H1 (cell line): Measurements from ENCODE around the gene RBP5. TPM values are rescaled to one million over a fixed set of nuclear protein-coding genes. Genes with fewer than 3 reads are reported as not detected.

ENCODE experiments used
- CTCF ChIA-PET: fragments of 300-600 bp; sonication (Branson Sonifier 250); formaldehyde crosslinking; loops from one replicate; lab custom pipeline; 2021; ENCODE audit not compliant: partially characterized antibody; lab: Charles Lee
- POLR2A ChIA-PET: fragments of 300-600 bp; sonication (Branson Sonifier 250); formaldehyde crosslinking; loops from one replicate; lab custom pipeline; 2021; ENCODE audit warnings: inconsistent platforms; ENCODE audit not compliant: partially characterized antibody; lab: Charles Lee
- DNase-seq, 2 experiments: peaks; one replicate each; pipeline versions ENCODE4 v3.0.0 to v3.0.0-alpha.2; 2010 to 2022; ENCODE audit warnings: low spot score in 2 of 2, low read depth in 1 of 2, mixed read lengths in 1 of 2
- FAIRE-seq: peaks from 2 replicates; lab custom pipeline; 2011; peaks lifted over from hg19 to GRCh38; lab: Jason Lieb, UNC
- H2AFZ ChIP-seq: 2 replicates; pipeline ENCODE4 v1.8.1; 2012; ENCODE audit warnings: low read length, inconsistent platforms
- H2AK5ac ChIP-seq: 2 replicates; pipeline ENCODE4 v1.6.1; 2013; ENCODE audit warnings: low read depth, low read length
- H2BK120ac ChIP-seq: replicated peaks from 2 replicates; pipeline ENCODE3; 2013; ENCODE audit warnings: low read depth, low read length, inconsistent platforms
- H2BK12ac ChIP-seq: 2 replicates; pipeline ENCODE4 v1.6.1; 2013; ENCODE audit warnings: low read depth, low read length
- H2BK15ac ChIP-seq: 2 replicates; pipeline ENCODE4 v1.6.1; 2013; ENCODE audit warnings: low read length
- H2BK20ac ChIP-seq: 2 replicates; pipeline ENCODE4 v1.6.1; 2013; ENCODE audit warnings: low read length
- H2BK5ac ChIP-seq: 2 replicates; pipeline ENCODE4 v1.6.1; 2013; ENCODE audit warnings: low read depth, low read length
- H3K14ac ChIP-seq: 2 replicates; pipeline ENCODE4 v1.6.1; 2013; ENCODE audit warnings: inconsistent platforms; ENCODE audit not compliant: insufficient read length
- H3K18ac ChIP-seq: 2 replicates; pipeline ENCODE4 v1.6.1; 2013; ENCODE audit warnings: low read length; ENCODE audit errors: extremely low read depth
- H3K23ac ChIP-seq: 2 replicates; pipeline ENCODE4 v1.6.1; 2013; ENCODE audit warnings: inconsistent platforms; ENCODE audit not compliant: insufficient read length
- H3K23me2 ChIP-seq: 2 replicates; pipeline ENCODE4 v1.6.1; 2013; ENCODE audit warnings: low read depth, low read length
- H3K27ac ChIP-seq: 2 replicates; pipeline ENCODE4 v1.6.1; 2011; ENCODE audit warnings: low read depth, low read length, inconsistent platforms
- H3K27me3 ChIP-seq, 4 experiments: replicated peaks in 1 of 4; 1 replicate in 1 of 4; 2 replicates in 3 of 4; pipeline versions ENCODE4 v1.6.1 to v1.8.1; 2011 to 2013; ENCODE audit warnings: low read length in 3 of 4, mild to moderate bottlenecking in 3 of 4, inconsistent platforms in 2 of 4, mixed read lengths in 2 of 4, moderate library complexity in 1 of 4; ENCODE audit not compliant: control insufficient read depth in 3 of 4, insufficient read depth in 3 of 4; ENCODE audit errors: extremely low read depth in 1 of 4
- H3K36me3 ChIP-seq, 4 experiments: 2 replicates each; pipeline versions ENCODE4 v1.6.1 to v1.8.1; 2011 to 2013; ENCODE audit warnings: mild to moderate bottlenecking in 4 of 4, low read length in 3 of 4, moderate library complexity in 2 of 4, control low read depth in 1 of 4, inconsistent platforms in 1 of 4; ENCODE audit not compliant: insufficient read depth in 4 of 4, control insufficient read depth in 2 of 4
- H3K4ac ChIP-seq: replicated peaks from 2 replicates; pipeline ENCODE3; 2013; ENCODE audit warnings: low read length, low read depth, mixed read lengths, inconsistent platforms; ENCODE audit not compliant: insufficient read length
- H3K4me1 ChIP-seq, 4 experiments: replicated peaks in 1 of 4; 1 replicate in 1 of 4; 2 replicates in 3 of 4; pipeline versions ENCODE4 v1.6.1 to v1.8.1; 2011 to 2013; ENCODE audit warnings: low read length in 3 of 4, inconsistent platforms in 2 of 4, mixed read lengths in 1 of 4; ENCODE audit not compliant: insufficient read depth in 4 of 4, control insufficient read depth in 3 of 4
- H3K4me2 ChIP-seq, 2 experiments: 2 replicates each; pipeline versions ENCODE4 v1.6.1 to v1.8.1; 2011 to 2013; ENCODE audit warnings: low read depth in 2 of 2, low read length in 2 of 2, control low read depth in 1 of 2, inconsistent platforms in 1 of 2, mild to moderate bottlenecking in 1 of 2; ENCODE audit not compliant: insufficient read depth in 1 of 2
- H3K4me3 ChIP-seq, 4 experiments: fragments of 200-600, 300-600 bp in 1 of 4; sonication (generic), shearing (Covaris generic), sonication (Bioruptor Twin) in 1 of 4; 2 replicates each; pipeline versions ENCODE4 v1.5.1 to v1.8.1; 2011 to 2016; ENCODE audit warnings: low read length in 4 of 4, low read depth in 3 of 4, control low read depth in 2 of 4, inconsistent platforms in 2 of 4, mild to moderate bottlenecking in 2 of 4, mixed read lengths in 1 of 4, moderate library complexity in 1 of 4; ENCODE audit not compliant: insufficient read depth in 2 of 4; ENCODE audit errors: extremely low read depth in 1 of 4
- H3K56ac ChIP-seq: replicated peaks from 2 replicates; pipeline ENCODE3; 2013; ENCODE audit warnings: low read depth, mild to moderate bottlenecking, mixed read lengths, low read length, inconsistent platforms; ENCODE audit not compliant: insufficient read length
- H3K79me1 ChIP-seq: 2 replicates; pipeline ENCODE4 v1.6.1; 2013; ENCODE audit warnings: low read depth, low read length, control low read depth
- H3K79me2 ChIP-seq, 2 experiments: 2 replicates each; pipeline versions ENCODE4 v1.6.1 to v1.8.1; 2012 to 2013; ENCODE audit warnings: low read length in 2 of 2, mild to moderate bottlenecking in 2 of 2, inconsistent platforms in 1 of 2; ENCODE audit not compliant: insufficient read depth in 2 of 2, control insufficient read depth in 1 of 2
- H3K9ac ChIP-seq, 4 experiments: replicated peaks in 1 of 4; 1 replicate in 1 of 4; 2 replicates in 3 of 4; pipeline versions ENCODE4 v1.6.1 to v1.8.1; 2011 to 2013; ENCODE audit warnings: low read depth in 3 of 4, low read length in 3 of 4, control low read depth in 2 of 4, mild to moderate bottlenecking in 2 of 4, moderate library complexity in 2 of 4, inconsistent platforms in 1 of 4; ENCODE audit errors: extremely low read depth in 1 of 4
- H3K9me3 ChIP-seq, 2 experiments: 2 replicates each; pipeline versions ENCODE4 v1.6.1 to v1.8.1; 2012 to 2013; ENCODE audit warnings: mild to moderate bottlenecking in 2 of 2, moderate library complexity in 2 of 2, control low read depth in 1 of 2, inconsistent platforms in 1 of 2, low read depth in 1 of 2, low read length in 1 of 2, mixed read lengths in 1 of 2; ENCODE audit not compliant: insufficient read depth in 2 of 2
- H4K20me1 ChIP-seq, 2 experiments: replicated peaks in 1 of 2; 2 replicates each; pipeline versions ENCODE3 to v1.8.1; 2011 to 2013; ENCODE audit warnings: inconsistent platforms in 2 of 2, low read length in 2 of 2, mild to moderate bottlenecking in 1 of 2; ENCODE audit not compliant: insufficient read depth in 2 of 2, control insufficient read depth in 1 of 2
- H4K5ac ChIP-seq: 2 replicates; pipeline ENCODE4 v1.6.1; 2013; ENCODE audit warnings: low read length, low read depth, mixed read lengths, inconsistent platforms; ENCODE audit not compliant: insufficient read length
- H4K8ac ChIP-seq: 2 replicates; pipeline ENCODE4 v1.8.0; 2013; ENCODE audit warnings: mild to moderate bottlenecking, moderate library complexity, low read length, inconsistent platforms; ENCODE audit not compliant: insufficient read depth; ENCODE audit errors: extremely low read depth
- H4K91ac ChIP-seq: replicated peaks from 2 replicates; pipeline ENCODE3; 2013; ENCODE audit warnings: low read length, mixed read lengths, inconsistent platforms; ENCODE audit not compliant: insufficient read length
- CBX8 ChIP-seq: fragments of 300-800, 300-1000 bp; sonication (generic); IDR thresholded peaks from 2 replicates; pipeline ENCODE4 v1.7.1; 2016; ENCODE audit warnings: low read depth, low read length, borderline replicate concordance
- EGR1 ChIP-seq: IDR thresholded peaks from 2 replicates; pipeline ENCODE4 v1.6.1; 2011; ENCODE audit warnings: low read depth, low read length, borderline replicate concordance
- JUN ChIP-seq: IDR thresholded peaks from 2 replicates; pipeline ENCODE4 v1.6.1; 2011; ENCODE audit warnings: low read depth, mild to moderate bottlenecking, improper control_type of control experiment, low read length
- POLR2AphosphoS5 ChIP-seq: IDR thresholded peaks from 2 replicates; pipeline ENCODE4 v1.6.1; 2011; ENCODE audit warnings: low read depth, low read length
- SAP30 ChIP-seq: fragments of 300-600 bp; sonication (generic); IDR thresholded peaks from 2 replicates; pipeline ENCODE4 v1.7.1; 2012; ENCODE audit warnings: low read length, moderate library complexity, mild to moderate bottlenecking, inconsistent platforms; ENCODE audit not compliant: insufficient read depth, insufficient replicate concordance
- TAF1 ChIP-seq: IDR thresholded peaks from 2 replicates; pipeline ENCODE4 v1.6.1; 2011; ENCODE audit warnings: mild to moderate bottlenecking, low read depth, low read length
- TAF7 ChIP-seq: optimal IDR thresholded peaks from 2 replicates; pipeline ENCODE3; 2011; ENCODE audit warnings: low read depth, mild to moderate bottlenecking, inconsistent platforms, low read length, moderate library complexity, borderline replicate concordance
- TEAD4 ChIP-seq: IDR thresholded peaks from 2 replicates; pipeline ENCODE4 v1.6.1; 2012; ENCODE audit warnings: low read depth, low read length, inconsistent platforms, mixed read lengths
- ZNF274 ChIP-seq: IDR thresholded peaks from 2 replicates; pipeline ENCODE4 v1.7.0; 2012; ENCODE audit warnings: low read length, borderline replicate concordance; ENCODE audit errors: extremely low read depth
- WGBS, 2 experiments: shearing (Covaris generic) in 1 of 2; methylation state at CpG; one replicate each; pipeline versions ENCODE4 v1.1.6 to v1.1.7; 2013 to 2015; ENCODE audit warnings: low lambda C conversion rate in 2 of 2, mixed read lengths in 2 of 2, inconsistent platforms in 1 of 2, low coverage in 1 of 2, missing lambda C conversion rate in 1 of 2; ENCODE audit not compliant: insufficient replicate concordance in 2 of 2, insufficient coverage in 1 of 2, insufficient read length in 1 of 2; ENCODE audit errors: extremely low coverage in 1 of 2, missing lambda C conversion rate in 1 of 2; 5-methylcytosine and 5-hydroxymethylcytosine counted together
- polyA plus RNA-seq, 7 experiments: library from polyadenylated mRNA; depleted of rRNA in 3 of 7; stranded (reverse) in 5 of 7; unstranded in 2 of 7; fragments of >200 nt in 5 of 7; fragments of 200-250 nt in 2 of 7; gene quantifications; 1 replicate in 5 of 7; 2 replicates in 1 of 7; 4 replicates in 1 of 7; pipeline versions ENCODE4 v1.2.1 to v1.2.3, GENCODE V29; 2011 to 2013; ENCODE audit warnings: missing spikeins in 2 of 7, mixed read lengths in 2 of 7
- total RNA-seq: library from RNA; stranded (reverse); fragmentation: NEBNext Ultra II Directional; extraction: Animal tissue kit (Norgen Biotek cat#: 25700); gene quantifications from 2 replicates; pipeline ENCODE4 v1.2.1, GENCODE V29; 2021

Gene RBP5
- total and polyA plus RNA-seq, 2 of the 8 experiments (the other 6 are each of a cell fraction or from before 2014, with no cell fraction given) = 1.2 to 1.9 TPM

DNA sequence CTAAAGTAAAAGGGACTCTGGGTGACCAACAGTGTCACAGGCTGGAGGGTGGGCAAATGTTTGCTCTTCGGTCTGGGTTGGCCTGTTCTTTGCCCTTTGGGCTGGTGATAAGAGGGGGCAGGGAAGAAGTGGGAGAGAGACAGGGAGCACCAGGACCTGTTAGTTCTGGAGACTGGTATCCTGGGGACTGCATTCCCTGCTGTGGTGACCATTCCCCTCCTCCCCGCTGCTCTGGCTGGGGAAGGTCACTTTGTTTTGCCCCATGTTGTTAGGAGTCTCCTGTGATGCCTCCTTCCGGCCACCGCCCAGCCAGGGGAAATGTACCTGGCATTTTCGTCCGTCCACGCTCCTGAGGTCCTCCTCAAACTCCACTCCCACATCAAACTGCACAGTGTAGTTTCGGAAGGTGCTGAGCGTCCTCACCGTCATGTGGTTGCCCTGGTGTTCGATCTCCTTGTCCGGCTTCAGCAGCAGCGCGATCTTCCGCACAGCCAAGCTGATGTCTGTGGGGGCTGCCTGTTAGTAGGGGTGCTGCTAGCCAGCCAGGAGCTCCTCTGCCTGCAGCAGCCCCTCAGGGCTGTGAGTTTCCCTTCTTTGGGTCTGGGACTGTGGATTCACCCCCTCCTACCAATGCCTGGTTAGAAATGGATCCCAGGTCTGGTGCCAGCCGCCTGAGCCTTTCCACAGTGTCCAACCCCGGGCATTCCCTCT, 618 bp downstream of the RBP5 start:
- no peak overlapping the region for H2BK120ac ChIP-seq
- no peak overlapping the region for H3K23ac ChIP-seq
- H3K27me3 ChIP-seq = peaks cover 0 to 9% (median 5%) of the 10 kb centered on the region in 4 experiments; a peak in 5 of 7 replicates
- no peak overlapping the region for H3K18ac ChIP-seq
- no peak overlapping the region for H4K5ac ChIP-seq
- H3K27ac ChIP-seq = no peak overlapping the region
- peaks cover 0 to 18% (median 7%) of the 10 kb centered on the region in 4 experiments; a peak in 6 of 7 replicates for H3K4me1 ChIP-seq
- H3K14ac ChIP-seq = no peak overlapping the region
- peak overlapping the region; percentile 41 for H3K4ac ChIP-seq
- POLR2A ChIA-PET = interaction anchor here (1.9 to 2.3 kb wide), 3 partner anchors 13 to 183 kb away, joined by 6 to 10 read pairs (median 7); partner anchors contain the start of genes C12orf57, C1RL and RNU7-1
- TF ChIP-seq CBX8 = no peak
- TF ChIP-seq EGR1 = no peak
- TF ChIP-seq TAF7 = no peak
- no peak for TF ChIP-seq TEAD4
- no peak for TF ChIP-seq ZNF274
- TF ChIP-seq POLR2AphosphoS5 = no peak
- no peak for TF ChIP-seq TAF1
- TF ChIP-seq SAP30 = no peak
- TF ChIP-seq JUN = no peak
- no peak overlapping the region for H4K91ac ChIP-seq
- H3K9ac ChIP-seq = no peak overlapping the region
- FAIRE-seq (no peak), DNase-seq (no peak)
- no peak overlapping the region for H2BK20ac ChIP-seq
- H4K20me1 ChIP-seq = no peaks in the 10 kb centered on the region
- H3K9me3 ChIP-seq = no peaks in the 10 kb centered on the region
- H3K36me3 ChIP-seq = no peaks in the 10 kb centered on the region
- no peak overlapping the region for H2AFZ ChIP-seq
- no peak overlapping the region for H2BK15ac ChIP-seq
- WGBS, 2 experiments = 90% methylated on average over 17 of the region's 17 CpGs; no CpG with 5 or more reads in 1 of the 2 experiments
- H3K79me2 ChIP-seq = no peaks in the 10 kb centered on the region
- H3K4me3 ChIP-seq = no peak overlapping the region
- CTCF ChIA-PET = interaction anchor here (0.7 to 9.5 kb wide), 6 partner anchors 15 to 22 kb away, joined by 3 to 67 read pairs (median 4); no protein-coding TSS in a partner anchor
- H3K56ac ChIP-seq = no peak overlapping the region
- H2BK5ac ChIP-seq = 0 out of 2 replicates have a peak overlapping the region, but pooled peaks have one; percentile 40
- peaks cover 2% of the 10 kb centered on the region; the same call in 1 of the 2 replicates for H3K79me1 ChIP-seq
- peaks cover 19% of the 10 kb centered on the region for H3K23me2 ChIP-seq
- peak overlapping the region in 1 of 2 experiments; percentile 90; a peak in 2 of 4 replicates for H3K4me2 ChIP-seq
- no peak overlapping the region for H4K8ac ChIP-seq
- peak overlapping the region; percentile 55; the same call in 1 of the 2 replicates for H2AK5ac ChIP-seq
- no peak overlapping the region for H2BK12ac ChIP-seq
